ENCODE results near the gene EFNA3. TPM values are rescaled to one million over a fixed set of nuclear protein-coding genes. Genes with fewer than 3 reads are reported as not detected.

The EFNA3 gene
- total RNA-seq, 1 donor from 2014 or later: 1.0 TPM

GRCh38 chr1:155057104-155057503, 21.5 kb upstream of the EFNA3 start:
- DNase-seq (no peak), ATAC-seq (no peak)
- no peak overlapping the region for H3K27ac ChIP-seq
- no peak for TF ChIP-seq CTCF (IDR thresholded peaks at IDR 0.05)
- intact Hi-C loops (cut with DNase I): no loop called here
- H3K9me3 ChIP-seq: no peaks in the 10 kb centered on the region
- H3K4me1 ChIP-seq: peaks cover 24% of the 10 kb centered on the region
- H3K4me3 ChIP-seq: no peak overlapping the region
- H3K27me3 ChIP-seq: no peaks in the 10 kb centered on the region
- peaks cover 66% of the 10 kb centered on the region for H3K36me3 ChIP-seq

- ATAC-seq (no peak), DNase-seq (no peak)
- Histone ChIP-seq H3K27me3 (no peaks in the 10 kb centered on the region), H3K4me1 (peaks cover 25% of the 10 kb centered on the region), H3K27ac (no peak overlapping the region), H3K9me3 (no peaks in the 10 kb centered on the region), H3K4me3 (no peak overlapping the region), H3K36me3 (peaks cover 66% of the 10 kb centered on the region)
- intact Hi-C loops (cut with DNase I): no loop called here
- no peak for TF ChIP-seq CTCF (IDR thresholded peaks at IDR 0.05)
Measured at GRCh38 chr1:155057788-155058211, 20.8 kb upstream of the EFNA3 start.

GRCh38 chr1:155060736-155061135, 17.9 kb upstream of the EFNA3 start:
- no peaks in the 10 kb centered on the region for H3K9me3 ChIP-seq
- H3K27ac ChIP-seq: no peak overlapping the region
- H3K4me1 ChIP-seq: peaks cover 23% of the 10 kb centered on the region
- no peak for TF ChIP-seq CTCF (IDR thresholded peaks at IDR 0.05)
- no peak overlapping the region for H3K4me3 ChIP-seq
- DNase-seq (no peak), ATAC-seq (no peak)
- no peaks in the 10 kb centered on the region for H3K27me3 ChIP-seq
- H3K36me3 ChIP-seq: peaks cover 50% of the 10 kb centered on the region
- intact Hi-C loops (cut with DNase I): no loop called here

- DNase-seq: peak; percentile 92
- peak; percentile 99 for TF ChIP-seq CTCF (IDR thresholded peaks at IDR 0.05)
- intact Hi-C loops (cut with DNase I): no loop called here
- Histone ChIP-seq H3K27me3 (no peaks in the 10 kb centered on the region), H3K36me3 (peaks cover 42% of the 10 kb centered on the region), H3K27ac (no peak overlapping the region), H3K9me3 (no peaks in the 10 kb centered on the region), H3K4me3 (no peak overlapping the region), H3K4me1 (peaks cover 23% of the 10 kb centered on the region)
- ATAC-seq: peak; percentile 75
Measured at GRCh38 chr1:155061381-155062150, 17.1 kb upstream of the EFNA3 start.

- no peak for ATAC-seq
- peaks cover 23% of the 10 kb centered on the region for H3K4me1 ChIP-seq
- H3K36me3 ChIP-seq: peaks cover 36% of the 10 kb centered on the region
- H3K27me3 ChIP-seq: no peaks in the 10 kb centered on the region
- TF ChIP-seq CTCF (IDR thresholded peaks at IDR 0.05): no peak
- intact Hi-C loops (cut with DNase I): no loop called here
- no peak overlapping the region for H3K27ac ChIP-seq
- DNase-seq: no peak
- no peak overlapping the region for H3K4me3 ChIP-seq
- H3K9me3 ChIP-seq: no peaks in the 10 kb centered on the region
Measured at GRCh38 chr1:155062151-155062686, 16.4 kb upstream of the EFNA3 start.

All from upper lobe of right lung (tissue), 1 donor.